NCI-H187 (cell line): ENCODE data around the gene RIPK3.
"Not testable (repeated sequence)": the region's sequence is repeated elsewhere in the genome, so short reads cannot be mapped to it uniquely, and the experiment has no call there.

ENCODE experiments used
- DNase-seq, 2 experiments: peaks; one replicate each; lab custom pipeline; 2025; lab: John Stamatoyannopoulos, UW

RIPK3 gene

GRCh38 chr14:24339284-24340151 is at the start of gene RIPK3:
RIPK3 (minus strand) TSS chr14:24339991; CDS start chr14:24339826, 165 bp downstream.
- DNase-seq = no peak

GRCh38 chr14:24389226-24389848 is 49.5 kb upstream of the RIPK3 start:
- DNase-seq = no peak

GRCh38 chr14:24388474-24389179 is 48.8 kb upstream of the RIPK3 start:
- DNase-seq = no peak

GRCh38 chr14:24387579-24387978 is 47.8 kb upstream of the RIPK3 start:
- not testable (repeated sequence) for DNase-seq

- DNase-seq = no peak
These were observed 47.2 kb upstream of the RIPK3 start for GRCh38 chr14:24387009-24387345.

- DNase-seq = no peak
These were observed 45.7 kb upstream of the RIPK3 start for GRCh38 chr14:24385524-24385923.

- no peak for DNase-seq
These were observed 44.4 kb upstream of the RIPK3 start for GRCh38 chr14:24384169-24384568.

- no peak for DNase-seq
These were observed 42.2 kb upstream of the RIPK3 start for GRCh38 chr14:24382064-24382371.

GRCh38 chr14:24381363-24382063 is 41.7 kb upstream of the RIPK3 start:
- DNase-seq = no peak

GRCh38 chr14:24379907-24380730 is 40.3 kb upstream of the RIPK3 start:
- DNase-seq = no peak

GRCh38 chr14:24378981-24379906 is 39.5 kb upstream of the RIPK3 start:
- no peak for DNase-seq

- DNase-seq = no peak
These were observed 38.5 kb upstream of the RIPK3 start for GRCh38 chr14:24378327-24378726.

GRCh38 chr14:24377657-24378056 is 37.9 kb upstream of the RIPK3 start:
- DNase-seq = peak; percentile 93 to 96

GRCh38 chr14:24377126-24377525 is 37.3 kb upstream of the RIPK3 start:
- DNase-seq = peak in 1 of 2 experiments; percentile 48

- DNase-seq = peak; percentile 27 to 40
These were observed 36.8 kb upstream of the RIPK3 start for GRCh38 chr14:24376448-24377070.

GRCh38 chr14:24372701-24373416 is 33.1 kb upstream of the RIPK3 start:
- peak; percentile 71 to 76 for DNase-seq

- DNase-seq = not testable (repeated sequence)
These were observed 31.8 kb upstream of the RIPK3 start for GRCh38 chr14:24371605-24372004.

GRCh38 chr14:24370748-24371147 is 31.0 kb upstream of the RIPK3 start:
- DNase-seq = no peak
